ENCODE data around the gene ADAMTS17.

ADAMTS17 gene

DNA sequence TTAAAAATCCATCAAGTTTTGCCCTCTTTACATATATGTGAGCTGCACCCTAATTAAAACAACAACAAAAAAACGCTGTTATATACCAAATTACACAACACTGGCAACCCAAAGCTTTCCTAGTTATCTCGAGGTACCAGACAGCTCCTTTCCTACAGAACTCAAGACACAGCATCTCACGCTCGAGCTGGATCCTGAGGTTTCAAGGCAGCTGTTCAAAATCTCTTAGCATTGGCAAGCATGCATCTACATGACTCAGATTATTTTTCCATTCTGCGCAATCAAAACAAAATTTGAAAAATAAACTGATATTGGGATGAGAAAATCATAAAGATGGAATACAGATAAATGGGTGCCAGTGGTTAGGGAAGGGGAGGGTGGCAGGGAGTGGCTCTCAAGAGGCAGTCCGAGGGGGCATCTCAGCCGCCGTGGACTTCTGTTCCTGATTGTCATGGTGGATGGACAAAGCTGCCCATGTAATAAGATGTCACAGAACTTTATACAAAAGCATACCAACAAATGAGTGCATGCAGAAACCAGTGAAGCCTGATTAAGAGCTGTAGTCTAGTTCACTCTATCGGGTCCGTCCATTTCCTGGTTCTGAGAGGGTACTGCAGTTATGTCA is 91.5 kb downstream of the ADAMTS17 start:
- H3K79me2 ChIP-seq, result no peaks in the 10 kb centered on the region
- H3K27ac ChIP-seq, result no peak overlapping the region
- no peak overlapping the region for H3K4me3 ChIP-seq (ENCODE audit: low read depth, low read length)
- no peak overlapping the region for H3K9ac ChIP-seq
- no peaks in the 10 kb centered on the region for H3K4me1 ChIP-seq
- TF ChIP-seq, protein P1, sequence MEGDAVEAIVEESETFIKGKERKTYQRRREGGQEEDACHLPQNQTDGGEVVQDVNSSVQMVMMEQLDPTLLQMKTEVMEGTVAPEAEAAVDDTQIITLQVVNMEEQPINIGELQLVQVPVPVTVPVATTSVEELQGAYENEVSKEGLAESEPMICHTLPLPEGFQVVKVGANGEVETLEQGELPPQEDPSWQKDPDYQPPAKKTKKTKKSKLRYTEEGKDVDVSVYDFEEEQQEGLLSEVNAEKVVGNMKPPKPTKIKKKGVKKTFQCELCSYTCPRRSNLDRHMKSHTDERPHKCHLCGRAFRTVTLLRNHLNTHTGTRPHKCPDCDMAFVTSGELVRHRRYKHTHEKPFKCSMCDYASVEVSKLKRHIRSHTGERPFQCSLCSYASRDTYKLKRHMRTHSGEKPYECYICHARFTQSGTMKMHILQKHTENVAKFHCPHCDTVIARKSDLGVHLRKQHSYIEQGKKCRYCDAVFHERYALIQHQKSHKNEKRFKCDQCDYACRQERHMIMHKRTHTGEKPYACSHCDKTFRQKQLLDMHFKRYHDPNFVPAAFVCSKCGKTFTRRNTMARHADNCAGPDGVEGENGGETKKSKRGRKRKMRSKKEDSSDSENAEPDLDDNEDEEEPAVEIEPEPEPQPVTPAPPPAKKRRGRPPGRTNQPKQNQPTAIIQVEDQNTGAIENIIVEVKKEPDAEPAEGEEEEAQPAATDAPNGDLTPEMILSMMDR (IDR thresholded peaks at IDR 0.05), result no peak
- no peak overlapping the region for H3K4me2 ChIP-seq (ENCODE audit: low read length)
- no peaks in the 10 kb centered on the region for H3K27me3 ChIP-seq (ENCODE audit: control insufficient read depth, insufficient read depth, low read length)
- H3K36me3 ChIP-seq (ENCODE audit: control insufficient read depth, insufficient read depth, low read length), result no peaks in the 10 kb centered on the region
- no peaks in the 10 kb centered on the region for H3K9me3 ChIP-seq (ENCODE audit: control insufficient read depth, low read length)
- no peak overlapping the region for H2AFZ ChIP-seq

DNA sequence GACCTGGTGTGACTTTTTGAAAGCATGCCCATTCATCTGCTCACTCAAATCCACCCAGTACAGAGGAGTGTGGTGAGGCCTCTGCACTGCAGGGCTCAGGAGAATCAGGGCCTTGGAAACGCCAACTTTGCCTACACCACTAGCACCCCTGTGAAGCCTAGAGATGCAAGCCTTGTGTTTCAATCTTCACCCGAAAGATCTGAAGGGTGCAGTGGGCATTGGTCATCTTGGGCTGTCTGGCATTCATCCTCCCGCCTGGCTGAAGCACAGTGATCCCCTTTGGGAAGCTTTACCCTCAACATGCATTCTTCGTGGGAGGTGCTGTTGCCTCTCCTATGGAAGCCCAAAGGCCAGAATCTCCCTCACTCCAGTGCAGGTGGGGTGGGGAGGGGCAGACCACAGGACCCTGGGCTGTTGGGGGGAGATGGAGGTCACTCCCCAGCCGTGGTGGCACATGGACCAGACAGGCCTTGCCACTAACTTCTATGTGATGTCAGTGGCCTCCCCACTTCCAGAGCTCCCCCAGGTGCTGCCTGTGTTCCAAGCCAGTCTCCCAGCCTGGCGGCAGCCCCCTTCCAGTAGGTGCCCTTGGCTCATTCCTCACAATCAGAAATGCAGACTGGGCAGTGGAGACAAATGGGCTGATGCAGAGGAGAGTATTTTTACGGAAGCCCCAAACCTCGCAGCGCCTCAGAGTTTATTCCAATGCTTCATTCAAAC is 92.5 kb downstream of the ADAMTS17 start:
- no peaks in the 10 kb centered on the region for H3K79me2 ChIP-seq
- TF ChIP-seq, protein P1 (IDR thresholded peaks at IDR 0.05), result no peak
- H3K4me1 ChIP-seq, result no peaks in the 10 kb centered on the region
- no peak overlapping the region for H3K4me2 ChIP-seq (ENCODE audit: low read length)
- no peak overlapping the region for H2AFZ ChIP-seq
- H3K4me3 ChIP-seq (ENCODE audit: low read depth, low read length), result no peak overlapping the region
- H3K9ac ChIP-seq, result no peak overlapping the region
- no peaks in the 10 kb centered on the region for H3K9me3 ChIP-seq (ENCODE audit: control insufficient read depth, low read length)
- H3K27ac ChIP-seq, result no peak overlapping the region
- H3K27me3 ChIP-seq (ENCODE audit: control insufficient read depth, insufficient read depth, low read length), result no peaks in the 10 kb centered on the region
- H3K36me3 ChIP-seq (ENCODE audit: control insufficient read depth, insufficient read depth, low read length), result no peaks in the 10 kb centered on the region

DNA sequence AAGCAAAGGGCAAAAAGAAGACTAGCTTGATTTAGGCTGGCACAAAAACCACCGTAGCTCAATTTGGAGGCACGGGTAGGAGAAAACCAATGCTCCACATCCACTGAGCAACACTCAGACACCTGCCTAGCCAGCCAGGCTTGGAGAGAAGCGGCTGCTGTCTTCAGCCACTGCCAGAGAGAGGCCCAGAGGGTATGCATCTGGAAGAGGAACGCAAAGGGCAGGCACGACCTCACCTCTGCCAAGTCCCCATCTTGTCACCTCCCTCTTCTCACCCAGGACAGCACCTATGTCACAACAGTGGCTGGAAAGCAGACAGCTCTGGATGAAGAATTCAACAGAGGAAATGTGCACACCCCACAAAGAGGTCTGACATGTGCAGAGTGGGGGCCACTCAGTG is 93.5 kb downstream of the ADAMTS17 start:
- H3K79me2 ChIP-seq, result no peaks in the 10 kb centered on the region
- no peak overlapping the region for H3K27ac ChIP-seq
- H3K9ac ChIP-seq, result no peak overlapping the region
- TF ChIP-seq, protein P1 (IDR thresholded peaks at IDR 0.05), result no peak
- H3K36me3 ChIP-seq (ENCODE audit: control insufficient read depth, insufficient read depth, low read length), result no peaks in the 10 kb centered on the region
- no peak overlapping the region for H2AFZ ChIP-seq
- H3K4me2 ChIP-seq (ENCODE audit: low read length), result no peak overlapping the region
- H3K27me3 ChIP-seq (ENCODE audit: control insufficient read depth, insufficient read depth, low read length), result no peaks in the 10 kb centered on the region
- H3K9me3 ChIP-seq (ENCODE audit: control insufficient read depth, low read length), result no peaks in the 10 kb centered on the region
- H3K4me1 ChIP-seq, result no peaks in the 10 kb centered on the region
- no peak overlapping the region for H3K4me3 ChIP-seq (ENCODE audit: low read depth, low read length)

DNA sequence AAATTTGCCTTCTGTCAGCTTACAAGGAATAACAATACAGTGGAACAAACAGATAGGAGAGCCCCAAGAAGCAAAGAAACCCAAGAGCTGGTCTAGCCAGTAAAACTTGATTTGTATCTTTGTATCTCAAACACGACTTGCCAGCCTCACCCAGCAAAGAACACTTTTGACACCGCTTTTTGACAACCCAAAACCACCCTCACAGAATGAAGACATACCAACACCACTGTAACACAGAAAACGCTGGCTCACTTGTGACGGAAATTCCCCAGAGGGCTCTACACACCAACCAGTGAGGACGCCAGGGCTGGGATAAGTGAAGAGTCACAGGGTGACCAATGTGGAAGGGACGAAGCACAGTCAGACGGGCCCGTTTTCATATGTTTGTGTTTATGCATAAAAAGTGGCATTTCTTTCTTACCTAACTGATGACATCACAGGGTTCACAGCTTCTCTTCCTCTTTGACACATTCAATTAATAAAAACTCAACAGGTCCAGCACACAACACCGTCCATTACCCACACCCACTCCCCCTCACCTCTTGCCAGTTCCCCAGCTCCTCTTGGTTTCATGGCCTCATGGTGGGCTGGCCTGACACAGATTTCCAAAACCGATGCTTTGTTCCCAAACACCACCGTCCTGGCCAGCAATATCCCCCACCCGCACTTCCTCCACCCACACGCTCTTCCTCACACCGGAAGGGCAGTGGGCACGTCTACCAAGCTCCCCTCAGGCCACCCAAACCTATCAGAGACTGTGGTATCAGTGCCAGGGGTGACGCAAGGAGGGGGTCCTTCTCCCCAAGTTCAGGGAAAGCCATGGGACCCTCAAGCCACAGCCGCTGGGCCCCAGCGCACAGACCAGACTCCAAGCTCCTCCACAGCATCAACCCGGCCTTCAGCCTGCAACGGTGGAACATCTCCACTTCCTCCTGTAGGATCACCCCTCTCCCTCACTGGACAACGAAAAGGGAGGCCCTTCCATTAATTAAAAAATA is 94.2 kb downstream of the ADAMTS17 start:
- Histone ChIP-seq H3K4me1 (no peaks in the 10 kb centered on the region), H3K9ac (no peak overlapping the region), H3K4me2 (ENCODE audit: low read length) (no peak overlapping the region), H3K9me3 (ENCODE audit: control insufficient read depth, low read length) (no peaks in the 10 kb centered on the region), H3K27ac (no peak overlapping the region), H3K36me3 (ENCODE audit: control insufficient read depth, insufficient read depth, low read length) (no peaks in the 10 kb centered on the region), H3K27me3 (ENCODE audit: control insufficient read depth, insufficient read depth, low read length) (no peaks in the 10 kb centered on the region), H3K4me3 (ENCODE audit: low read depth, low read length) (no peak overlapping the region), H2AFZ (no peak overlapping the region), H3K79me2 (no peaks in the 10 kb centered on the region)
- TF ChIP-seq, protein P1 (IDR thresholded peaks at IDR 0.05), result no peak
